Measurements from ENCODE around the gene NFU1. TPM values are rescaled to one million over a fixed set of nuclear protein-coding genes. Genes with fewer than 3 reads are reported as not detected.

NFU1 gene
- total and polyA plus RNA-seq, 2 of the 8 experiments (the other 6 are each of a cell fraction or from before 2014, with no cell fraction given) = 18.4 to 45.5 TPM

DNA sequence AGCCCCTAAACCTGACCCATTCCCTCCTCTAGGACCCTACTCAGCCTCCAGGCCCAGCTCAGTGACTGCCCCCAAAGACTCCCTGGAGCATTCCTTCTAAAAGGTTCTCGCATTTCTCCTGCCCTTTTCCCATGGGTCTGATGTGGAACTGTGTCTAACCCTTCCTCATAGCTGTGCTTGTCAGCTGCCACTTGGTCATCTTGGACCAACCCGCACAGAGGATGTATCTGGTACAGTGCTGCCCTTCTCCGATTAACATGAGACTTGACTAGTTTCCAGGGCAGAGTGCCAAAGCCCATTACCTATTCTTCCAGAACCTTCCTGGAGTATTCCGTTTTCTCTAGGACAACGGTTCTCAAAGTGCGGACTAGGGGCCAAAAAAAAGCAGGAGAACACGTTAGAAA lies 518 bp upstream of the NFU1 start:
- Histone ChIP-seq H2BK12ac (ENCODE audit: low read depth, low read length) (peak overlapping the region; percentile 99), H3K4me3 (ENCODE audit: extremely low read depth in 1 of 4, insufficient read depth in 2 of 4, low read depth in 3 of 4, low read length in 4 of 4) (peak overlapping the region; percentile 65 to 89 (median 79); a peak in 7 of 8 replicates), H2AFZ (ENCODE audit: low read length) (peak overlapping the region; percentile 99), H3K23ac (ENCODE audit: insufficient read length) (no peak overlapping the region), H4K20me1 (replicated peaks in 1 of 2; ENCODE audit: control insufficient read depth in 1 of 2, insufficient read depth in 2 of 2, low read length in 2 of 2) (peaks cover 0 to 2% of the 10 kb centered on the region in 2 experiments), H3K9me3 (ENCODE audit: insufficient read depth in 2 of 2, low read depth in 1 of 2, low read length in 1 of 2) (no peaks in the 10 kb centered on the region), H3K4me1 (replicated peaks in 1 of 4; ENCODE audit: control insufficient read depth in 3 of 4, insufficient read depth in 4 of 4, low read length in 3 of 4) (peaks cover 4 to 5% (median 4%) of the 10 kb centered on the region in 4 experiments), H3K79me2 (ENCODE audit: control insufficient read depth in 1 of 2, insufficient read depth in 2 of 2, low read length in 2 of 2) (peaks cover 0 to 10% of the 10 kb centered on the region in 2 experiments; a peak in 2 of 4 replicates), H3K79me1 (ENCODE audit: low read depth, low read length) (no peaks in the 10 kb centered on the region), H3K27ac (ENCODE audit: low read depth, low read length) (peak overlapping the region; percentile 82), H4K8ac (ENCODE audit: extremely low read depth, insufficient read depth, low read length) (peak overlapping the region; percentile 96; the same call in 1 of the 2 replicates), H2BK15ac (ENCODE audit: low read length) (peak overlapping the region; percentile 96), H3K4me2 (ENCODE audit: insufficient read depth in 1 of 2, low read depth in 2 of 2, low read length in 2 of 2) (peak overlapping the region; percentile 81 to 86), H3K14ac (ENCODE audit: insufficient read length) (no peak overlapping the region), H3K9ac (replicated peaks in 1 of 4; ENCODE audit: extremely low read depth in 1 of 4, low read depth in 3 of 4, low read length in 3 of 4) (peak overlapping the region in 3 of 4 experiments; percentile 60 to 85 (median 85); a peak in 6 of 7 replicates), H4K5ac (ENCODE audit: insufficient read length, low read depth, low read length) (peak overlapping the region; percentile 81), H3K4ac (replicated peaks; ENCODE audit: insufficient read length, low read depth, low read length) (peak overlapping the region; percentile 44), H4K91ac (replicated peaks; ENCODE audit: insufficient read length, low read length) (peak overlapping the region; percentile 22), H2AK5ac (ENCODE audit: low read depth, low read length) (peak overlapping the region; percentile 79; the same call in 1 of the 2 replicates), H3K18ac (ENCODE audit: extremely low read depth, low read length) (peak overlapping the region; percentile 99), H3K27me3 (replicated peaks in 1 of 4; ENCODE audit: control insufficient read depth in 3 of 4, extremely low read depth in 1 of 4, insufficient read depth in 3 of 4, low read length in 3 of 4) (no peaks in the 10 kb centered on the region), H2BK5ac (ENCODE audit: low read depth, low read length) (peak overlapping the region; percentile 98), H2BK120ac (replicated peaks; ENCODE audit: low read depth, low read length) (peak overlapping the region; percentile 60), H3K36me3 (ENCODE audit: control insufficient read depth in 2 of 4, insufficient read depth in 4 of 4, low read length in 3 of 4) (no peaks in the 10 kb centered on the region), H3K56ac (replicated peaks; ENCODE audit: insufficient read length, low read depth, low read length) (no peak overlapping the region), H3K23me2 (ENCODE audit: low read depth, low read length) (peaks cover 3% of the 10 kb centered on the region; the same call in 1 of the 2 replicates), H2BK20ac (ENCODE audit: low read length) (peak overlapping the region; percentile 55; the same call in 1 of the 2 replicates)
- TF ChIP-seq ZNF274 (IDR thresholded peaks at IDR 0.05; ENCODE audit: borderline replicate concordance, extremely low read depth, low read length) = no peak
- peak; percentile 62 for TF ChIP-seq ASH2L (IDR thresholded peaks at IDR 0.05; ENCODE audit: low read length)
- 87% methylated on average over 7 of the region's 7 CpGs; no CpG with 5 or more reads in 1 of the 2 experiments for WGBS, 2 experiments (ENCODE audit: extremely low coverage in 1 of 2, insufficient coverage in 1 of 2, insufficient read length in 1 of 2, insufficient replicate concordance in 2 of 2, low coverage in 1 of 2, low lambda C conversion rate in 2 of 2, missing lambda C conversion rate in 1 of 2)
- CTCF ChIA-PET (ENCODE audit: partially characterized antibody) = interaction anchor here (0.6 to 2.5 kb wide), 17 partner anchors 8 to 510 kb away, joined by 3 to 5 read pairs (median 3); no protein-coding TSS in a partner anchor
- no peak for DNase-seq (ENCODE audit: low read depth in 1 of 2, low spot score in 2 of 2)
- no peak for FAIRE-seq
- POLR2A ChIA-PET (ENCODE audit: partially characterized antibody) = interaction anchor here (0.7 to 1.9 kb wide), 18 partner anchors 10 to 476 kb away, joined by 3 to 10 read pairs (median 4); partner anchors contain the start of genes GFPT1 and GMCL1
